Mesothelial cell of epicardium (in vitro differentiated cells): Measurements from ENCODE around the gene AUTS2. TPM values are rescaled to one million over a fixed set of nuclear protein-coding genes. Genes with fewer than 3 reads are reported as not detected.

ENCODE experiments used
- DNase-seq, 2 experiments: peaks; one replicate each; pipeline ENCODE4 v3.0.0; 2021; ENCODE audit warnings: low spot score in 2 of 2; ENCODE audit not compliant: unreplicated experiment in 2 of 2
- H3K27ac Mint-ChIP-seq: 2 replicates; pipeline ENCODE4 v1.8.0; 2021; ENCODE audit warnings: mixed read lengths
- H3K27me3 Mint-ChIP-seq: 2 replicates; pipeline ENCODE4 v1.8.0; 2021; ENCODE audit warnings: low read depth, mixed read lengths
- H3K36me3 Mint-ChIP-seq: 2 replicates; pipeline ENCODE4 v1.8.0; 2021; ENCODE audit warnings: mixed read lengths
- H3K4me1 Mint-ChIP-seq: 2 replicates; pipeline ENCODE4 v1.8.0; 2021; ENCODE audit warnings: mixed read lengths
- H3K4me3 Mint-ChIP-seq: 2 replicates; pipeline ENCODE4 v1.8.0; 2021; ENCODE audit warnings: mild to moderate bottlenecking, moderate library complexity, mixed read lengths
- H3K9me3 Mint-ChIP-seq: 2 replicates; pipeline ENCODE4 v1.8.0; 2021; ENCODE audit warnings: mixed read lengths
- CTCF ChIP-seq: fragments of 200-600 bp; sonication (generic); IDR thresholded peaks from one replicate; pipeline ENCODE4 v1.5.0; 2021; ENCODE audit warnings: antibody characterized with exemption; ENCODE audit not compliant: unreplicated experiment
- total RNA-seq: library from RNA; stranded (reverse); gene quantifications from 3 replicates; pipeline ENCODE4 v1.2.1, GENCODE V29; 2021

Gene AUTS2
- total RNA-seq, 1 donor from 2014 or later, result 135 TPM

GRCh38 chr7:70552141-70552540, 953.9 kb downstream of the AUTS2 start:
- Mint-ChIP-seq H3K27me3 (no peaks in the 10 kb centered on the region), H3K4me3 (no peak overlapping the region), H3K36me3 (peaks cover 23% of the 10 kb centered on the region), H3K27ac (no peak overlapping the region), H3K4me1 (no peaks in the 10 kb centered on the region), H3K9me3 (peaks cover 34% of the 10 kb centered on the region)
- no peak for DNase-seq
- no peak for TF ChIP-seq CTCF

GRCh38 chr7:70553364-70553763, 955.1 kb downstream of the AUTS2 start:
- peaks cover 27% of the 10 kb centered on the region for H3K9me3 Mint-ChIP-seq
- H3K4me3 Mint-ChIP-seq, result no peak overlapping the region
- H3K36me3 Mint-ChIP-seq, result peaks cover 20% of the 10 kb centered on the region
- no peaks in the 10 kb centered on the region for H3K27me3 Mint-ChIP-seq
- DNase-seq, result no peak
- H3K4me1 Mint-ChIP-seq, result no peaks in the 10 kb centered on the region
- no peak for TF ChIP-seq CTCF
- H3K27ac Mint-ChIP-seq, result no peak overlapping the region

GRCh38 chr7:70554646-70555045, 956.4 kb downstream of the AUTS2 start:
- no peak for TF ChIP-seq CTCF
- Mint-ChIP-seq H3K27ac (no peak overlapping the region), H3K27me3 (no peaks in the 10 kb centered on the region), H3K36me3 (peaks cover 17% of the 10 kb centered on the region), H3K4me1 (no peaks in the 10 kb centered on the region), H3K4me3 (no peak overlapping the region), H3K9me3 (peaks cover 24% of the 10 kb centered on the region)
- DNase-seq, result no peak

GRCh38 chr7:70556761-70557160, 958.5 kb downstream of the AUTS2 start:
- no peak for TF ChIP-seq CTCF
- peaks cover 20% of the 10 kb centered on the region for H3K36me3 Mint-ChIP-seq
- no peaks in the 10 kb centered on the region for H3K27me3 Mint-ChIP-seq
- H3K27ac Mint-ChIP-seq, result no peak overlapping the region
- H3K4me3 Mint-ChIP-seq, result no peak overlapping the region
- peaks cover 16% of the 10 kb centered on the region for H3K9me3 Mint-ChIP-seq
- no peak for DNase-seq
- no peaks in the 10 kb centered on the region for H3K4me1 Mint-ChIP-seq

GRCh38 chr7:70557338-70557737, 959.1 kb downstream of the AUTS2 start:
- H3K4me1 Mint-ChIP-seq, result no peaks in the 10 kb centered on the region
- DNase-seq, result no peak
- no peak for TF ChIP-seq CTCF
- H3K27ac Mint-ChIP-seq, result no peak overlapping the region
- H3K4me3 Mint-ChIP-seq, result no peak overlapping the region
- no peaks in the 10 kb centered on the region for H3K27me3 Mint-ChIP-seq
- H3K36me3 Mint-ChIP-seq, result peaks cover 20% of the 10 kb centered on the region
- peaks cover 16% of the 10 kb centered on the region for H3K9me3 Mint-ChIP-seq

GRCh38 chr7:70559815-70560214, 961.5 kb downstream of the AUTS2 start:
- no peak overlapping the region for H3K27ac Mint-ChIP-seq

More at GRCh38 chr7:70559815-70560214, 961.5 kb downstream of the AUTS2 start:
- Mint-ChIP-seq H3K9me3 (peaks cover 16% of the 10 kb centered on the region), H3K4me3 (no peak overlapping the region), H3K36me3 (peaks cover 20% of the 10 kb centered on the region), H3K4me1 (no peaks in the 10 kb centered on the region), H3K27me3 (no peaks in the 10 kb centered on the region)
- DNase-seq, result no peak
- no peak for TF ChIP-seq CTCF
